ENCODE measurements around the gene SCIN. TPM values are rescaled to one million over a fixed set of nuclear protein-coding genes. Genes with fewer than 3 reads are reported as not detected.
"Not testable (repeated sequence)": the region's sequence is repeated elsewhere in the genome, so short reads cannot be mapped to it uniquely, and the experiment has no call there.

SCIN gene
- total and polyA plus RNA-seq, 2 of the 8 experiments (the other 6 are each of a cell fraction or from before 2014, with no cell fraction given), result 0.47 to 1.9 TPM

DNA sequence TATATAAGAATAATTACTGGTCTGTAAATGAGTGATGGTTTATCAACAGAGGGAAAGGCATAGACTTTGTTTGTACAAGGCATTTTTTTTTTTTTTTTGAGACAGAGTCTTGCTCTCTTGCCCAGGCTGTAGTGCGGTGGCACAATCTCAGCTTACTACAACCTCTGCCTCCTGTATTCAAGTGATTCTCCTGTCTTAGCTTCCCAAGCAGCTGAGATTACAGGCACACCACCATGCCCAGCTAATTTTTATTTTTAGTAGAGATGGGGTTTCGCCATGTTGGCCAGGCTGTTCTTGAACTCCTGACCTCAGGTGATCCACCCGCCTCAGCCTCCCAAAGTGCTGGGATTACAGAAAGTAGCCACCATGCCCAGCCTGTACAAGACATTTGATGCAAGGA is 120.9 kb downstream of the SCIN start:
- not testable (repeated sequence) for H3K4me2 ChIP-seq (ENCODE audit: insufficient read depth in 1 of 2, low read depth in 2 of 2, low read length in 2 of 2); FAIRE-seq
- 91% methylated on average over 3 of the region's 3 CpGs; no CpG with 5 or more reads in 1 of the 2 experiments for WGBS, 2 experiments (ENCODE audit: extremely low coverage in 1 of 2, insufficient coverage in 1 of 2, insufficient read length in 1 of 2, insufficient replicate concordance in 2 of 2, low coverage in 1 of 2, low lambda C conversion rate in 2 of 2, missing lambda C conversion rate in 1 of 2)

More for the DNA sequence above, 120.9 kb downstream of the SCIN start:
- H2BK12ac ChIP-seq (ENCODE audit: low read depth, low read length); H2BK5ac ChIP-seq (ENCODE audit: low read depth, low read length); H4K8ac ChIP-seq (ENCODE audit: extremely low read depth, insufficient read depth, low read length); H3K27ac ChIP-seq (ENCODE audit: low read depth, low read length); POLR2A ChIA-PET (ENCODE audit: partially characterized antibody); H3K14ac ChIP-seq (ENCODE audit: insufficient read length); DNase-seq (ENCODE audit: low read depth in 1 of 2, low spot score in 2 of 2); H2AFZ ChIP-seq (ENCODE audit: low read length); H3K4me3 ChIP-seq (ENCODE audit: extremely low read depth in 1 of 4, insufficient read depth in 2 of 4, low read depth in 3 of 4, low read length in 4 of 4); H3K79me1 ChIP-seq (ENCODE audit: low read depth, low read length); H3K23ac ChIP-seq (ENCODE audit: insufficient read length); H4K20me1 ChIP-seq (replicated peaks in 1 of 2; ENCODE audit: control insufficient read depth in 1 of 2, insufficient read depth in 2 of 2, low read length in 2 of 2); H3K56ac ChIP-seq (replicated peaks; ENCODE audit: insufficient read length, low read depth, low read length); H2BK20ac ChIP-seq (ENCODE audit: low read length); H3K23me2 ChIP-seq (ENCODE audit: low read depth, low read length); H3K4ac ChIP-seq (replicated peaks; ENCODE audit: insufficient read length, low read depth, low read length); H2BK15ac ChIP-seq (ENCODE audit: low read length); H3K18ac ChIP-seq (ENCODE audit: extremely low read depth, low read length); H2AK5ac ChIP-seq (ENCODE audit: low read depth, low read length); H3K4me1 ChIP-seq (replicated peaks in 1 of 4; ENCODE audit: control insufficient read depth in 3 of 4, insufficient read depth in 4 of 4, low read length in 3 of 4); H3K36me3 ChIP-seq (ENCODE audit: control insufficient read depth in 2 of 4, insufficient read depth in 4 of 4, low read length in 3 of 4); H4K5ac ChIP-seq (ENCODE audit: insufficient read length, low read depth, low read length); H2BK120ac ChIP-seq (replicated peaks; ENCODE audit: low read depth, low read length); H3K27me3 ChIP-seq (replicated peaks in 1 of 4; ENCODE audit: control insufficient read depth in 3 of 4, extremely low read depth in 1 of 4, insufficient read depth in 3 of 4, low read length in 3 of 4); H4K91ac ChIP-seq (replicated peaks; ENCODE audit: insufficient read length, low read length); H3K9ac ChIP-seq (replicated peaks in 1 of 4; ENCODE audit: extremely low read depth in 1 of 4, low read depth in 3 of 4, low read length in 3 of 4); H3K9me3 ChIP-seq (ENCODE audit: insufficient read depth in 2 of 2, low read depth in 1 of 2, low read length in 1 of 2): not testable (repeated sequence)
- CTCF ChIA-PET (ENCODE audit: partially characterized antibody), result interaction anchor here (1.3 kb wide), 1 partner anchor 426 kb away, joined by 5 read pairs; no protein-coding TSS in a partner anchor
- peaks cover 0 to 75% of the 10 kb centered on the region in 2 experiments; a peak in 3 of 4 replicates for H3K79me2 ChIP-seq (ENCODE audit: control insufficient read depth in 1 of 2, insufficient read depth in 2 of 2, low read length in 2 of 2)
